Mucosa of rectum (tissue), 2 donors: ENCODE results near the gene NRXN3.

Experiments
- H3K27ac ChIP-seq, 2 donors: one replicate each; pipeline ENCODE4 v1.7.0; 2013; ENCODE audit warnings: inconsistent platforms in 2 of 2, low read depth in 2 of 2, low read length in 2 of 2
- H3K27me3 ChIP-seq, 2 donors: one replicate each; pipeline ENCODE4 v1.7.0; 2013; ENCODE audit warnings: low read length in 2 of 2; ENCODE audit not compliant: control insufficient read depth in 2 of 2, insufficient read depth in 2 of 2
- H3K36me3 ChIP-seq, 2 donors: one replicate each; pipeline ENCODE4 v1.7.0; 2013; ENCODE audit warnings: low read length in 2 of 2; ENCODE audit not compliant: control insufficient read depth in 2 of 2, insufficient read depth in 2 of 2
- H3K4me1 ChIP-seq, 2 donors: one replicate each; pipeline ENCODE4 v1.7.0; 2013; ENCODE audit warnings: low read length in 2 of 2, mild to moderate bottlenecking in 1 of 2; ENCODE audit not compliant: control insufficient read depth in 2 of 2, insufficient read depth in 2 of 2
- H3K4me3 ChIP-seq, 2 donors: one replicate each; pipeline ENCODE4 v1.7.0; 2013; ENCODE audit warnings: low read length in 2 of 2
- H3K9ac ChIP-seq, 2 donors: one replicate each; pipeline ENCODE4 v1.7.0; 2013; ENCODE audit warnings: low read length in 2 of 2, low read depth in 1 of 2, mild to moderate bottlenecking in 1 of 2
- H3K9me3 ChIP-seq, 2 donors: one replicate each; pipeline ENCODE4 v1.7.0; 2013; ENCODE audit warnings: low read length in 2 of 2; ENCODE audit not compliant: control insufficient read depth in 2 of 2
- donor health status: healthy.
- donor health status: Normal muscosa, but diverticular disease.

The NRXN3 gene

DNA sequence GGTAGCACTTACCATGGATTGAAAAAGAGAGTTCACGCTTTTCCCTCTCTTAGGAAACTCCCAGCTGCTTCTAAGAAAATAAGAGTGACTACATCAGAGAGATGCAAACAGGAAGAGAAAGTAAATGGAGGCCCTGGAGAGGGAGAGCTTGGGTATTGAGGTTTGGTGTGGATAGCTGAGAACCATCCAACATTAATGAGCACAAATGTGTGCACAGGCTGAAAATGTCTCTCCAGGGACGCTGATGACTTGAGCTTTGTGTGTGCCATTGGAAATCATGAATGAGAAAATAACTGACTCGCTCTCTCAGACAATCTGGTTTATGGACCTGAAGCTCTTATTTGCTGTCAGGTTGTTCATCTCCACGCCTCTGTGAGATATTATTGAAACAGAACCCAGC is 318.8 kb downstream of the NRXN3 start:
- no peak overlapping the region for H3K4me3 ChIP-seq
- H3K9ac ChIP-seq: no peak overlapping the region
- no peak overlapping the region for H3K27ac ChIP-seq
- H3K4me1 ChIP-seq: no peaks in the 10 kb centered on the region
- no peaks in the 10 kb centered on the region for H3K9me3 ChIP-seq
- no peaks in the 10 kb centered on the region for H3K36me3 ChIP-seq
- no peaks in the 10 kb centered on the region for H3K27me3 ChIP-seq

DNA sequence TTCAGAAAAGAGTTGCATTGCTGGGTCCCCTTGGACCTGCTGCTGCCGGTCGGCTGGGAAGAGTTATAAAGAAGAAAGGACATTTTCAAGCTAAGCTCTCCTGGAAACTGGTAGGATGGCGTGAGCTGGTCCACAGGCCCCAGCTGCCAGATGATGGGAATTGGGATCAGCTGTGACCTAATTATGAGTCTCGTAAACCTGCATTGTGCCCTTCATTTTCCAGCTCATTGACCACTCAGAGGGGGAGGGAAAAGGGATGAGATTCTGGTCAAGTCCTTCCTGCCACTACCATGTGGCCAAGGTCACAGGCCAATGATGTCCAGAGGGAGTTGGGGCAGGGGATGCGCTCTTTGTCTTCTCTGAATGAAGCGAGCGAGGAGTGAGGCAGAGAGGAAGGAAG is 320.9 kb downstream of the NRXN3 start:
- no peaks in the 10 kb centered on the region for H3K9me3 ChIP-seq
- H3K9ac ChIP-seq: no peak overlapping the region
- no peak overlapping the region for H3K4me3 ChIP-seq
- H3K36me3 ChIP-seq: no peaks in the 10 kb centered on the region
- no peaks in the 10 kb centered on the region for H3K27me3 ChIP-seq
- H3K4me1 ChIP-seq: no peaks in the 10 kb centered on the region
- H3K27ac ChIP-seq: no peak overlapping the region

DNA sequence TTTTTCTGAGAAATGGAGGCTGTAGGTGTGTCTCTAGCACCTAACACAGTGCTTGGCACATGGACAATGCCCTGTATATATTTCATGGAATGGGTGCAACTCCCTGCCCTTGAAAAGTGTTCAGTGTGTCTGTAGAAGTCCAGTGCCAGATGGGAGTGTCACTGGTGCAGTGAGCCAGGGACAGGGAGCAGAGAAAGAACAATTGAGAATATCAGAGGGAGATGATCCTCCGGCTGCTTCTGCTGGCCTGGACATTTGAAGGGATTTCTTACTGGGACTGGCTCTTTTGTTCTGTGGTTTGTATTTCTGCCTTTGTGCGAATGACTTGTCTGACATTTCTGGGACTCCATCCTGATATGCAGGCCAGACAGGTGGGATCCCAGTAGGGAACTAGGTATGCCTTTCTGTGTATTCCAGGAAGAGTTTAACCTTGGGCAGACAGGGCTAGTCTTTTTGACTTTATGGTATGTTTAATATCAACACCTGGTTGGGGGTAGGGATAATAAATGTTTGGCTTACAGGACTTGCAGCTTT is 328.0 kb downstream of the NRXN3 start:
- Histone ChIP-seq H3K27me3 (no peaks in the 10 kb centered on the region), H3K4me1 (no peaks in the 10 kb centered on the region), H3K4me3 (no peak overlapping the region), H3K36me3 (no peaks in the 10 kb centered on the region), H3K9ac (no peak overlapping the region), H3K9me3 (no peaks in the 10 kb centered on the region), H3K27ac (no peak overlapping the region)

DNA sequence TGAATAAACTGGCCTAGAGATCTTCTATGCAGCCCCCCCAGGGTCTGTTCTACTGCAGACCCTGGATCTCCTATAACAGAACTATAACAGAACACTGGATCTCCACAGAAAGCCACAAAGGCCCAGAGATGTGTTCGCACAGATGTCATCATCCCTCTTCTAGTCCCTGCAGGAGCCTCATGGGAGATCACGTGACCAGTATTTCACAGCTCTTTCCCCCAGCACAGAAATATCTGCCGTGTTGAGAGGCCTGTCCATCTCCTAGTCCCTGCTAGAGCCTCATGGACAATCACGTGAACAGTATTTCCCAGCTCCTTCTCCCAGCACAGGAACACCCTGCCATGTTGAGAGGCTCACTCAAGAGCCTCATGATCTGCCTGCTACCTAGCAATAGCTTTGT is 331.7 kb downstream of the NRXN3 start:
- Histone ChIP-seq H3K9ac (no peak overlapping the region), H3K4me3 (no peak overlapping the region), H3K9me3 (no peaks in the 10 kb centered on the region), H3K27me3 (no peaks in the 10 kb centered on the region), H3K27ac (no peak overlapping the region), H3K4me1 (no peaks in the 10 kb centered on the region), H3K36me3 (no peaks in the 10 kb centered on the region)

DNA sequence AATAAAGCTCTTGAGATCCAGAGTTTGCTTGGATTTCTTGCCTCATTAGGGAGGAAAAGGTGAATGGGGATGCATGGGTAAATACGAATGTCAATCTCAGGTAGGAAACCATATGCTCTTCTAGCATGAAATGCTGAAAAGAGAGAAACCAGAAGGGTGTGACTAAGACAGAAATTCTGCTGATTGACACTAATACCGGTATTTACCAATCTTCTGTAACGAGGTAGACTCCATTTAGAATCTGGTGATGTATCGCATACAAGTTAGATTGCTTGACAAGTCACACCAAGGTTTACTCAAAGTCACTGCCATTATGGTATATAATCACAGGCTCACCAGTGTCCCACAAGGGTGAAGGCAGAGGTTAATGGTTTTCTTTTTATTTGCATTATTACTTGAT is 337.9 kb downstream of the NRXN3 start:
- no peaks in the 10 kb centered on the region for H3K27me3 ChIP-seq
- no peak overlapping the region for H3K4me3 ChIP-seq
- H3K9ac ChIP-seq: no peak overlapping the region
- H3K27ac ChIP-seq: no peak overlapping the region
- no peaks in the 10 kb centered on the region for H3K4me1 ChIP-seq
- H3K9me3 ChIP-seq: no peaks in the 10 kb centered on the region
- no peaks in the 10 kb centered on the region for H3K36me3 ChIP-seq

DNA sequence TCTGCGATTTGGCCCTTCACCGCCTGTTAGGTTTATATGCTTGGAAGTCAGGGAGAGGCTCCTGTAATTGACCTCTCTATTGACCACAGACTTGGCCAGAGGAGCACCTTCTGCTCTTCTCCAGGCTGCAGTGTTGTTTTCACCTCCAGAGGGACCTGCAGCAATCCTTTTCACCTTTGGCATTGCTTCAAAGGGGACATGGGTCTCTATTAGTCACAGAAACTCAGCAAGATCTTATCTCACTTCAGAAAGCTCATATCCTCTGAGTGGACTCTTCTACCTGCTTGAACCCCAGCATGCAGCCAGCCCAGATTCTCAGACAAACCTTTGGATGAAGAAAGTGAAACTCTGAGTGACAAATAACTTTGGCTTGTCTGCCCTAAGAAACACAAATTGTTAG is 339.3 kb downstream of the NRXN3 start:
- no peaks in the 10 kb centered on the region for H3K4me1 ChIP-seq
- H3K27ac ChIP-seq: no peak overlapping the region
- no peak overlapping the region for H3K9ac ChIP-seq
- no peak overlapping the region for H3K4me3 ChIP-seq
- H3K9me3 ChIP-seq: no peaks in the 10 kb centered on the region
- H3K27me3 ChIP-seq: no peaks in the 10 kb centered on the region
- no peaks in the 10 kb centered on the region for H3K36me3 ChIP-seq

DNA sequence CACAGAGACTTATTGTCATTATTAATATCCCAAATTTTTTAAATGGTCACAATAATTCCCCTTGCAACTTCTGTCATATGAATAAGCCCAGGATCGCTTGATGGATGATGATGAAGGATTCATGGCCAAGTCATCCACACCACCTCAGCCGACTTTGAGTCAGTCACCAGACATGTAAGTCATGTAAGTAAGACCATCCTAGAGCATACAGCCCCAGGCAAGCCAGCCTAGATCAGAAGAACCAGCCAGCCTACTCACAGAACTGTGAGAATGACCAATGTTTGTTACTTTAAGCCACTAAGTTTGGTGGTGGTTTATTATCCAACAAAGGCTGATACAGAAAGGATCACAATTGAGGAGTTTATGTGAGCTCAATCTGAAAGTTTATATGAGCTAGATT is 341.8 kb downstream of the NRXN3 start:
- no peaks in the 10 kb centered on the region for H3K9me3 ChIP-seq
- no peaks in the 10 kb centered on the region for H3K4me1 ChIP-seq
- H3K27me3 ChIP-seq: no peaks in the 10 kb centered on the region
- no peaks in the 10 kb centered on the region for H3K36me3 ChIP-seq
- H3K9ac ChIP-seq: no peak overlapping the region
- H3K27ac ChIP-seq: no peak overlapping the region
- no peak overlapping the region for H3K4me3 ChIP-seq

DNA sequence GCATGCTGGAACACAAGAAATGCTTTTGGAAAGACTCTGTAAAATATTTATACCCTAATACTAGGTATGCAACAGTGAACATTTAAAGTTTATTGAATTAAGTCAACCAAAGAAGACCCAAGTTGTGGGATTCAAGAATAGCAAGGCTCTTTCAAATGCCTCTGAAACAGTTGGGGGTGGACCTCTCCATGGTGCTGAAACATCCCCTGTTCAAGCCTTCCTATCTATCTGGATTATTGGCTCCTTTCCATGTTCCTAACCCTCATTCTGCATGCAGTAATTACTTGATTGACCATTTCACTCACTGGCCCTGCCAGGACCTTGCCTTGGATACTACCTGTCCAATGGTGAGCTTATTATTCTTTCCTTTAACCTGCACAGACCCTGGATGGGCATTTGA is 349.7 kb downstream of the NRXN3 start:
- H3K4me3 ChIP-seq: no peak overlapping the region
- no peak overlapping the region for H3K27ac ChIP-seq
- H3K4me1 ChIP-seq: no peaks in the 10 kb centered on the region
- no peak overlapping the region for H3K9ac ChIP-seq
- no peaks in the 10 kb centered on the region for H3K9me3 ChIP-seq
- no peaks in the 10 kb centered on the region for H3K27me3 ChIP-seq
- H3K36me3 ChIP-seq: no peaks in the 10 kb centered on the region

DNA sequence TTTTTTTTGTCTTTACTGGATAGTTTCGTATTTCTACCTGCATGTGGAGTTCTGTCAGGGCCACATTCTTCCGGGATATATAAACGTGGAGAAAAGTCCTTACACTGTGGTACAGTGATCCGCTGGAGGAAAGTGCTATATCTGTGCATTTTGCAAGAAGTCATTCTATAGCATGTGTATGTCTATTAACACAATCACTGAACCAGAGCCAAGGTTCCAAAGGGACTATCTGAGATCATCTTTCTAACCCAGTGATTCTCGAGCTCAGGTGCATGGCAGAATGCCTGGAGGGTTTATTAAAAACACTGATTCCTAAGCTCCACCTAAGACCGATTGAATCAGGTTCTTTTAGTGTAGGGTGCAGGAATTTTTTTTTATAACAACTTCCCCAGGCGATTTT is 354.0 kb downstream of the NRXN3 start:
- H3K9me3 ChIP-seq: no peaks in the 10 kb centered on the region
- no peaks in the 10 kb centered on the region for H3K36me3 ChIP-seq
- no peak overlapping the region for H3K9ac ChIP-seq
- no peak overlapping the region for H3K27ac ChIP-seq
- H3K4me1 ChIP-seq: no peaks in the 10 kb centered on the region
- no peaks in the 10 kb centered on the region for H3K27me3 ChIP-seq
- no peak overlapping the region for H3K4me3 ChIP-seq

DNA sequence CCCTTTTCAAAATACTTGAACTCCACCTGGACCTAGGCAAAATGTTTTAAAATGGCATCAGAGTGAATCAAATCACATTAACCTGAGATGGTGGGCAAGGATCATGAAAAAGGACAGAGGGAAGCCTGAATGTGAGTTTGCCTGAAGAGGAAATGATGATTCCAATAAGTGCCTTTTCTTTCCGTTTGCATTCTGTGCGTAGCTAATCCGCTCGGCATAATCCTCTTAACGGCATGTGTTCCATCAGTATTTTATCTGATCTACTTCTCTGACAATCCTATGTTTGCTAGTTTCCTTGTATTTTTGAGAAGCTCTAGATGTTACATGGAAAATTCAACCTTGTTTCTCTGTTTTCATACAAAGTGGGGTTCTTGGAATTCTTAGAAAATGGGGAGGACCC is 354.6 kb downstream of the NRXN3 start:
- Histone ChIP-seq H3K27me3 (no peaks in the 10 kb centered on the region), H3K27ac (no peak overlapping the region), H3K9me3 (no peaks in the 10 kb centered on the region), H3K4me3 (no peak overlapping the region), H3K9ac (no peak overlapping the region), H3K4me1 (no peaks in the 10 kb centered on the region), H3K36me3 (no peaks in the 10 kb centered on the region)

DNA sequence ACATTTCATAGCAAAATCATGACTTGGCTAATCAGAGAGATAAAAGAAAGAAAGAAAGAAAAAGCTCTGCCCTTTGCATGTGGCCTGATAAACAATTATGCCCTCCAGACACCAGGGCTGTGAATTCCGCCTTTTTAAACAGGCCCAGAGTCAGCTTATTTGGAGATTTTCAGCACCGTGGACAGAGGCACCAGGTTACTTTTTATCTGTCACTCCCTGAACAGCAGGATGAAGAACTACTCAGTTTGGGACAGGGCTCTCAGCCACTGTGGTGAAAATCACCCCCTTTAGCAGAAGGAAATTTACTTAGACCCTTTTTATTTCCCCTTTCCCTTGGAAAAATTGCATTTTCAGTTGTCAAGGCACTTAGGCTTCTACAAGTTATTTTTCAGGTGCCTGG is 359.9 kb downstream of the NRXN3 start:
- Histone ChIP-seq H3K4me3 (no peak overlapping the region), H3K27me3 (no peaks in the 10 kb centered on the region), H3K9me3 (no peaks in the 10 kb centered on the region), H3K27ac (no peak overlapping the region), H3K4me1 (no peaks in the 10 kb centered on the region), H3K9ac (no peak overlapping the region), H3K36me3 (no peaks in the 10 kb centered on the region)
